HepG2 (cell line): ENCODE measurements around the gene GHRH. TPM values are rescaled to one million over a fixed set of nuclear protein-coding genes. Genes with fewer than 3 reads are reported as not detected.

Experiments
- ATAC-seq: fragments of 200-7000 bp; cut with Tn5 transposase; 3 replicates; pipeline ENCODE4 v1.9.1; 2020; ENCODE audit warnings: mild to moderate bottlenecking, moderate library complexity
- BruUV-seq: library from RNA; stranded (reverse); fragments of 400-500 nt; replicated peaks from 2 replicates; lab custom pipeline; 2021; lab: Mats Ljungman, UMichigan
- CTCF ChIA-PET: fragments of 300-600 bp; formaldehyde crosslinking; extraction: SDS; loops from one replicate; lab custom pipeline; 2021; ENCODE audit warnings: low total read pairs, inconsistent platforms, low intra/inter-chr PET ratio; lab: Yijun Ruan, JAX
- POLR2A ChIA-PET: fragments of 350-600 bp; sonication (Branson Sonifier 250); formaldehyde crosslinking; loops from one replicate; lab custom pipeline; 2020; ENCODE audit warnings: antibody characterized with exemption, inconsistent platforms; lab: Yijun Ruan, JAX
- DNase-seq: peaks from one replicate; pipeline ENCODE4 v3.0.0-alpha.2; 2015; ENCODE audit warnings: low spot score
- FAIRE-seq: peaks from 3 replicates; lab custom pipeline; 2011; peaks lifted over from hg19 to GRCh38; lab: Jason Lieb, UNC
- H2AFZ ChIP-seq: one replicate; pipeline ENCODE4 v1.6.1; 2011; ENCODE audit warnings: low read length, inconsistent platforms
- H3K27ac ChIP-seq: fragments of 300-600 bp; 3 replicates; pipeline ENCODE4 v1.8.0; 2011; ENCODE audit warnings: mixed run types, mild to moderate bottlenecking, mixed read lengths, low read length, inconsistent platforms; ENCODE audit not compliant: insufficient read depth; ENCODE audit errors: extremely low read length
- H3K27me3 ChIP-seq, 2 experiments: fragments of 200-600 bp in 1 of 2; 2 replicates in 1 of 2; 3 replicates in 1 of 2; pipeline versions ENCODE4 v1.6.0 to v1.8.0; 2011; ENCODE audit warnings: low read length in 2 of 2, mild to moderate bottlenecking in 2 of 2, moderate library complexity in 2 of 2, inconsistent platforms in 1 of 2; ENCODE audit not compliant: insufficient read depth in 2 of 2, control insufficient read depth in 1 of 2
- H3K36me3 ChIP-seq, 2 experiments: fragments of 200-600 bp in 1 of 2; replicated peaks in 1 of 2; 2 replicates in 1 of 2; 3 replicates in 1 of 2; pipeline versions ENCODE4 v1.5.1 to v1.8.0; 2011; ENCODE audit warnings: low read length in 2 of 2, inconsistent platforms in 1 of 2; ENCODE audit not compliant: insufficient read depth in 2 of 2, control insufficient read depth in 1 of 2
- H3K4me1 ChIP-seq: 2 replicates; pipeline ENCODE4 v1.5.1; 2012; ENCODE audit warnings: low read length, inconsistent platforms; ENCODE audit not compliant: insufficient read depth
- H3K4me2 ChIP-seq: 2 replicates; pipeline ENCODE4 v1.6.0; 2011; ENCODE audit warnings: low read depth, low read length, inconsistent platforms
- H3K4me3 ChIP-seq, 3 experiments: fragments of 200-600 bp in 1 of 3; sonication (generic), shearing (Covaris generic) in 1 of 3; replicated peaks in 1 of 3; 2 replicates each; pipeline ENCODE4 v1.5.1; 2011 to 2016; ENCODE audit warnings: low read length in 3 of 3, inconsistent platforms in 2 of 3, low read depth in 2 of 3, mild to moderate bottlenecking in 2 of 3, control low read depth in 1 of 3, mixed read lengths in 1 of 3; ENCODE audit not compliant: insufficient read depth in 1 of 3
- H3K79me2 ChIP-seq: one replicate; pipeline ENCODE4 v1.6.1; 2011; ENCODE audit warnings: low read length, inconsistent platforms; ENCODE audit not compliant: insufficient read depth
- H3K9ac ChIP-seq: 2 replicates; pipeline ENCODE4 v1.6.0; 2011; ENCODE audit warnings: mild to moderate bottlenecking, low read depth, low read length, inconsistent platforms; ENCODE audit not compliant: insufficient read depth
- H3K9me3 ChIP-seq: 2 replicates; pipeline ENCODE4 v1.5.1; 2012; ENCODE audit warnings: mild to moderate bottlenecking, low read length
- H4K20me1 ChIP-seq: 2 replicates; pipeline ENCODE4 v1.6.0; 2011; ENCODE audit warnings: inconsistent platforms, mild to moderate bottlenecking, low read length, moderate library complexity; ENCODE audit not compliant: insufficient read depth
- POGZ ChIP-seq: sonication (generic); formaldehyde crosslinking; IDR thresholded peaks from 2 replicates; pipeline ENCODE4 v1.4.0; 2020; ENCODE audit warnings: mild to moderate bottlenecking, missing genetic modification reagents
- ZNF646 ChIP-seq: sonication (generic); formaldehyde crosslinking; IDR thresholded peaks from 2 replicates; pipeline ENCODE4 v1.9.0; 2021; ENCODE audit warnings: mild to moderate bottlenecking, missing genetic modification reagents
- ZNF839 ChIP-seq: sonication (generic); formaldehyde crosslinking; IDR thresholded peaks from 2 replicates; pipeline ENCODE4 v1.4.0; 2020; ENCODE audit warnings: missing genetic modification reagents, mild to moderate bottlenecking, borderline replicate concordance
- WGBS: methylation state at CpG from one replicate; pipeline ENCODE4 v1.1.6; 2017; ENCODE audit warnings: low lambda C conversion rate; 5-methylcytosine and 5-hydroxymethylcytosine counted together
- in situ Hi-C: cut with HindIII; loops from 2 replicates; pipeline ENCODE4 v1.10.0; 2017; ENCODE audit warnings: low pct_unique_long_range_greater_than_20kb; ENCODE audit not compliant: extremely low pct_ligation_motif_present
- intact Hi-C: fragments of 100-400 bp; cut with micrococcal nuclease; formaldehyde crosslinking; loops from one replicate; pipeline ENCODE4 v1.10.0; 2022; ENCODE audit not compliant: unreplicated experiment
- polyA plus RNA-seq, 8 experiments: library from polyadenylated mRNA; depleted of rRNA in 3 of 8; stranded (reverse) in 7 of 8; unstranded in 1 of 8; fragments of >200 nt; fragmentation: Illumina TruSeq in 4 of 8; extraction: Trizol in 4 of 8; gene quantifications; 2 replicates each; pipeline versions ENCODE4 v1.2.1 to v1.2.3, GENCODE V29; 2011 to 2016; ENCODE audit warnings: low read depth in 4 of 8, missing spikeins in 1 of 8, mixed read lengths in 1 of 8; ENCODE audit not compliant: insufficient read depth in 1 of 8
- total RNA-seq, 5 experiments: library from RNA; depleted of rRNA; stranded (reverse); fragments of >200 nt; fragmentation: Illumina TruSeq; extraction: Trizol; gene quantifications; 2 replicates each; pipeline ENCODE4 v1.2.3, GENCODE V29; 2016; ENCODE audit warnings: low read depth in 1 of 5

The GHRH gene
- total and polyA plus RNA-seq, 2 of the 13 experiments (the other 11 are each of a cell fraction or from before 2014, with no cell fraction given), result not detected

- no peak for TF ChIP-seq ZNF646 (CRISPR knock-in tag)
Observed at GRCh38 chr20:37257530-37257929, 4.1 kb downstream of the GHRH start (continued).

GRCh38 chr20:37256286-37256685 is 5.3 kb downstream of the GHRH start:
- WGBS, result 42% methylated on average over 11 of the region's 11 CpGs
- H3K4me2 ChIP-seq, result no peak overlapping the region
- POLR2A ChIA-PET, result interaction anchor here (1.4 kb wide), 1 partner anchor 24 kb away, joined by 3 read pairs; no protein-coding TSS in a partner anchor
- CTCF ChIA-PET, result no interaction called here
- TF ChIP-seq ZNF839 (CRISPR knock-in tag) (0 out of 2 replicates have a peak, but pooled peaks have one; percentile 24), POGZ (CRISPR knock-in tag) (no peak)
- H3K9me3 ChIP-seq, result no peaks in the 10 kb centered on the region
- in situ Hi-C loops (no loop called here), intact Hi-C loops (no loop called here)
- no peak; the same call in 2 of the 3 replicates for ATAC-seq
- DNase-seq, result no peak
- no peaks in the 10 kb centered on the region for H4K20me1 ChIP-seq
- no peaks in the 10 kb centered on the region for H3K36me3 ChIP-seq
- H3K9ac ChIP-seq, result no peak overlapping the region
- no peak overlapping the region for H3K4me3 ChIP-seq
- H2AFZ ChIP-seq, result no peak overlapping the region
- peaks cover 14 to 47% of the 10 kb centered on the region in 2 experiments; a peak in 4 of 5 replicates for H3K27me3 ChIP-seq
- no peaks in the 10 kb centered on the region for H3K4me1 ChIP-seq
- no peaks in the 10 kb centered on the region for H3K79me2 ChIP-seq
- BruUV-seq, result no TSS peak
- FAIRE-seq, result no peak
- H3K27ac ChIP-seq, result no peak overlapping the region
